ENCODE data around the gene ABAT. TPM values are rescaled to one million over a fixed set of nuclear protein-coding genes. Genes with fewer than 3 reads are reported as not detected.
"Not testable (repeated sequence)": the region's sequence is repeated elsewhere in the genome, so short reads cannot be mapped to it uniquely, and the experiment has no call there.

ABAT gene
- total and polyA plus RNA-seq, 4 donors, result 4.4 to 14.0 (median 7.1) TPM

- TF ChIP-seq, protein P1, sequence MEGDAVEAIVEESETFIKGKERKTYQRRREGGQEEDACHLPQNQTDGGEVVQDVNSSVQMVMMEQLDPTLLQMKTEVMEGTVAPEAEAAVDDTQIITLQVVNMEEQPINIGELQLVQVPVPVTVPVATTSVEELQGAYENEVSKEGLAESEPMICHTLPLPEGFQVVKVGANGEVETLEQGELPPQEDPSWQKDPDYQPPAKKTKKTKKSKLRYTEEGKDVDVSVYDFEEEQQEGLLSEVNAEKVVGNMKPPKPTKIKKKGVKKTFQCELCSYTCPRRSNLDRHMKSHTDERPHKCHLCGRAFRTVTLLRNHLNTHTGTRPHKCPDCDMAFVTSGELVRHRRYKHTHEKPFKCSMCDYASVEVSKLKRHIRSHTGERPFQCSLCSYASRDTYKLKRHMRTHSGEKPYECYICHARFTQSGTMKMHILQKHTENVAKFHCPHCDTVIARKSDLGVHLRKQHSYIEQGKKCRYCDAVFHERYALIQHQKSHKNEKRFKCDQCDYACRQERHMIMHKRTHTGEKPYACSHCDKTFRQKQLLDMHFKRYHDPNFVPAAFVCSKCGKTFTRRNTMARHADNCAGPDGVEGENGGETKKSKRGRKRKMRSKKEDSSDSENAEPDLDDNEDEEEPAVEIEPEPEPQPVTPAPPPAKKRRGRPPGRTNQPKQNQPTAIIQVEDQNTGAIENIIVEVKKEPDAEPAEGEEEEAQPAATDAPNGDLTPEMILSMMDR (IDR thresholded peaks at IDR 0.05; ENCODE audit: control extremely low read depth, extremely low read depth), result no peak
- WGBS, 2 donors, result 22 to 34% methylated on average over 3 of the region's 3 CpGs
- no peak for ATAC-seq (ENCODE audit: insufficient read depth, low FRiP score)
These were observed 23.5 kb downstream of the ABAT start for GRCh38 chr16:8697965-8698364.

DNA sequence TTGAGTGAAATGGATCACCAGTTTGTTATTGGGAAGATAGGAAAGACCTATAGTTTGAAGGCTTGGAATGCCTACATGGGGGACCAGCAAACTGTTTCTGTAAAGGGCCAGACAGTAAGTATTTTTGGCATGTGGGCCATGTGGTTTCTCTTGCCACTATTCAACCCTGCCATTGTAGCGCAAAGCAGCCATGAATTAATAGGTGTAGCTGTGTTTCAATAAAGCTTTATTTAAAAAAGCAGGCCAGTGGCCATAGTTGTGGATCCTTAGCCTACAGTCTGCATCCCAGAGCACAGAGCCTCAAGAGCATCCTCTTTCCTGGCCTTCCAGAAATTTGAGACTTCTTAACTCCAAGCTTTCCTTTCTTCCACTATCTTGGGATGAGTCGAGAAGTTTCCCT, 29.3 kb downstream of the ABAT start:
- Histone ChIP-seq H3K27ac (ENCODE audit: low read depth in 1 of 2, low read length in 1 of 2) (no peak overlapping the region), H3K9me3 (ENCODE audit: control insufficient read depth in 4 of 4, insufficient read depth in 3 of 4, low read length in 3 of 4) (no peaks in the 10 kb centered on the region), H3K36me3 (ENCODE audit: control insufficient read depth in 4 of 4, insufficient read depth in 4 of 4, low read length in 4 of 4) (no peaks in the 10 kb centered on the region), H3K4me1 (ENCODE audit: control insufficient read depth in 5 of 5, insufficient read depth in 5 of 5, low read length in 5 of 5) (no peaks in the 10 kb centered on the region), H3K27me3 (ENCODE audit: control insufficient read depth in 3 of 3, insufficient read depth in 3 of 3, low read length in 2 of 3) (no peaks in the 10 kb centered on the region), H3K9ac (ENCODE audit: insufficient read depth in 1 of 2, low read length in 2 of 2) (no peak overlapping the region), H3K4me3 (no peak overlapping the region)
- WGBS, 2 donors, result 93 to 95% methylated on average over 2 of the region's 2 CpGs
- no peak for ATAC-seq (ENCODE audit: insufficient read depth, low FRiP score)
- no peak for DNase-seq
- TF ChIP-seq, protein P1 (IDR thresholded peaks at IDR 0.05; ENCODE audit: control extremely low read depth, extremely low read depth), result no peak

More at GRCh38 chr16:8697965-8698364, 23.5 kb downstream of the ABAT start:
- no peak overlapping the region for H3K9ac ChIP-seq (ENCODE audit: insufficient read depth in 1 of 2, low read length in 2 of 2)
- no peaks in the 10 kb centered on the region for H3K27me3 ChIP-seq (ENCODE audit: control insufficient read depth in 3 of 3, insufficient read depth in 3 of 3, low read length in 2 of 3)
- peaks cover 0 to 1% (median 0%) of the 10 kb centered on the region in 4 donors for H3K36me3 ChIP-seq (ENCODE audit: control insufficient read depth in 4 of 4, insufficient read depth in 4 of 4, low read length in 4 of 4)
- DNase-seq, result no peak
- H3K4me3 ChIP-seq, result no peak overlapping the region
- no peak overlapping the region for H3K27ac ChIP-seq (ENCODE audit: low read depth in 1 of 2, low read length in 1 of 2)
- H3K9me3 ChIP-seq (ENCODE audit: control insufficient read depth in 4 of 4, insufficient read depth in 3 of 4, low read length in 3 of 4), result no peaks in the 10 kb centered on the region
- no peaks in the 10 kb centered on the region for H3K4me1 ChIP-seq (ENCODE audit: control insufficient read depth in 5 of 5, insufficient read depth in 5 of 5, low read length in 5 of 5)

GRCh38 chr16:8704098-8704497, 29.7 kb downstream of the ABAT start:
- ATAC-seq (ENCODE audit: insufficient read depth, low FRiP score), result no peak
- no peak for DNase-seq
- Histone ChIP-seq H3K27me3 (ENCODE audit: control insufficient read depth in 3 of 3, insufficient read depth in 3 of 3, low read length in 2 of 3) (no peaks in the 10 kb centered on the region), H3K36me3 (ENCODE audit: control insufficient read depth in 4 of 4, insufficient read depth in 4 of 4, low read length in 4 of 4) (no peaks in the 10 kb centered on the region), H3K4me3 (no peak overlapping the region), H3K9ac (ENCODE audit: insufficient read depth in 1 of 2, low read length in 2 of 2) (no peak overlapping the region), H3K9me3 (ENCODE audit: control insufficient read depth in 4 of 4, insufficient read depth in 3 of 4, low read length in 3 of 4) (no peaks in the 10 kb centered on the region), H3K27ac (ENCODE audit: low read depth in 1 of 2, low read length in 1 of 2) (no peak overlapping the region), H3K4me1 (ENCODE audit: control insufficient read depth in 5 of 5, insufficient read depth in 5 of 5, low read length in 5 of 5) (no peaks in the 10 kb centered on the region)
- 91 to 94% methylated on average over 3 of the region's 3 CpGs for WGBS, 2 donors
- TF ChIP-seq, protein P1 (IDR thresholded peaks at IDR 0.05; ENCODE audit: control extremely low read depth, extremely low read depth), result no peak

DNA sequence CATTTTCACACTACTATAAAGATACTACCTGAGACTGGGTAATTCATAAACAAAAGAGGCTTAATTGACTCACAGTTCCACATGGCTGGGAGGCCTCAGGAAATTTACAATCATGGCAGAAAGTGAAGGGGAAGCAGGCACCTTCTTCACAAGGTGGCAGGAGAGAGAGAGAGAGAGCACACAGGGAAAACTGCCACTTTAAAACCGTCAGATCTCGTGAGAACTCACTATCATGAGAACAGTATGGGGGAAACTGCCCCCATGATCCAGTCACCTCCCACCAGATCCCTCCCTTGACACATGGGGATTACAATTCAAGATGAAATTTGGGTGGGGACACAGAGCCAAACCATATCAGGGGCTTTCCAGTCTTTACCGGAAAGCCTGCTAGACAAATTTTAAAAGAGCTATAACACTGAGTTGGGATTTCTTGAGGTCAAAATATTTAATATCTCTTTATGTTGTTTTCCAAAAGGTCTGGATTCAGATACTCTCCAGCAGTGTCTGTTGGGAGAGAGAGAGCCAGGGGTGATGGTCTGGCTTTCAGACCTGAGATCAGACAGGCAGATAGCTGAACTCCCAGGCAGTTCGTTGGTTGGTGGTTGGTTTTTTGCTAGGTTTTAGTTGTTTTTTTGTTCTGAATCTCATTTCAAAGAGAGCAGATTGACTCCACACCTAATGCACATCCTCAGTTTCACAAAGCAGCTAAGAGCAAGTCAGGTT, 30.8 kb downstream of the ABAT start:
- not testable (repeated sequence) for ATAC-seq (ENCODE audit: insufficient read depth, low FRiP score); H3K9ac ChIP-seq (ENCODE audit: insufficient read depth in 1 of 2, low read length in 2 of 2); H3K9me3 ChIP-seq (ENCODE audit: control insufficient read depth in 4 of 4, insufficient read depth in 3 of 4, low read length in 3 of 4); H3K27ac ChIP-seq (ENCODE audit: low read depth in 1 of 2, low read length in 1 of 2); H3K36me3 ChIP-seq (ENCODE audit: control insufficient read depth in 4 of 4, insufficient read depth in 4 of 4, low read length in 4 of 4); H3K4me1 ChIP-seq (ENCODE audit: control insufficient read depth in 5 of 5, insufficient read depth in 5 of 5, low read length in 5 of 5); H3K4me3 ChIP-seq; DNase-seq; H3K27me3 ChIP-seq (ENCODE audit: control insufficient read depth in 3 of 3, insufficient read depth in 3 of 3, low read length in 2 of 3)
- WGBS, 2 donors, result 68% methylated on average over 4 of the region's 4 CpGs
